ENCODE measurements around the gene POLR1G. TPM values are rescaled to one million over a fixed set of nuclear protein-coding genes. Genes with fewer than 3 reads are reported as not detected.
A peak's percentile ranks its signal among the peaks of the same experiment; 100 is the strongest.

The POLR1G gene
- total RNA-seq, 1 experiment from 2014 or later: 30.5 TPM

DNA sequence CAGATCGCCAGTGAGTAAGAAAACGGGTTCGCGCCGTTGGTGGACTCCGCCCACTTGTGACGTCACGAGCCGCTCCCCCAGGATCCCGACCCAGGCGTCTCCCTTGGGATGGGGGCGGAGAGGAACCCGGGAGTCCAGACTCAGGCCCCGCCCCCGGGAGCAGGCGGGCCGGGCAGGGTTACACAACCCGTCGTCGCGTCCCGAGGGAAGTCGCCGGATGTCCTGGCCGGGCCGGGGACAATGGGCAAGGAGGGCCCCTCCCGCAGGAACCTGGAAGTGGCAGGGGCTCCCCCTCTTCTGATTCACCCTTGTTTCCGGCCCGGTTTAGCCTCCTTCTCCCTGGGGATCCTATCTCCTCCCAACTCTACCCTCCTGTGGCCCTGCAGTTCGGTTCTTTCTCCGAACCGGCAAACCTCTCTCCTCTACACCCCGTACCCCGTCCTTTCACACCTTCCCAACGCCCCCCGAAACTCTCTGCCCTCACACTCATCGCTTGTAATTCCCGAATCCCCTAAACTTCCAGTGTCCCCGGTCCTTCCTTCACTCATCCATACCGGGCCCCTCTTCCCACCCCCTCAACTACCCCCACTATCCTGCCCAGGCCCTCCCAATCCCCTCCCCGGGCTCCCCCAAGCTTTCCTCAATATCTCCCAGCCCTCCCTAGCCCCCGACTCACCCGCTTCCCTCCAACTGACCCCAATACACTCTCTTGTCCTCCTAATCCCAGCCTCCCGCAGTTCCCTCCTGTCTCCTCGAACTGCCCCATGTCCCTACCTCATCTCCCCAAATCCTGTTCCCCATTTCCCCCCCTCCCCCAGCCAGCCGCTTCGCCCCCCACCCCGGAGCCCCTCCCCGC is 37.2 kb downstream of the POLR1G start:
- BruUV-seq (replicated peaks): TSS peak; percentile 68
- peaks cover 35 to 62% of the 10 kb centered on the region in 2 experiments for H3K4me1 ChIP-seq (ENCODE audit: control insufficient read depth in 1 of 2, insufficient read depth in 2 of 2, low read length in 2 of 2)
- CTCF ChIA-PET: no interaction called here
- no peaks in the 10 kb centered on the region for H3K36me3 ChIP-seq (ENCODE audit: control insufficient read depth in 1 of 2, insufficient read depth in 2 of 2, low read length in 2 of 2)
- H3K9ac ChIP-seq (ENCODE audit: low read length): peak overlapping the region; percentile 70
- peak overlapping the region; percentile 75 for H3K4me2 ChIP-seq (ENCODE audit: low read length)
- intact Hi-C loops (cut with micrococcal nuclease): no loop called here
- no peak overlapping the region for H2AFZ ChIP-seq (ENCODE audit: low read depth, low read length, poor library complexity, severe bottlenecking)
- peak; percentile 84 for ATAC-seq
- POLR2A ChIA-PET: no interaction called here
- no peaks in the 10 kb centered on the region for H4K20me1 ChIP-seq (ENCODE audit: insufficient read depth)
- peak overlapping the region; percentile 42 to 48 for H3K4me3 ChIP-seq (replicated peaks in 1 of 2; ENCODE audit: low read depth in 1 of 2, low read length in 2 of 2)
- no peaks in the 10 kb centered on the region for H3K79me2 ChIP-seq (ENCODE audit: insufficient read depth, low read length)
- H3K9me2 ChIP-seq (ENCODE audit: insufficient read depth): no peaks in the 10 kb centered on the region
- H3K27ac ChIP-seq (ENCODE audit: low read depth, low read length): peak overlapping the region; percentile 78
- H3K9me3 ChIP-seq (ENCODE audit: control insufficient read depth in 1 of 2, insufficient read depth in 1 of 2, low read depth in 1 of 2, low read length in 2 of 2): no peaks in the 10 kb centered on the region
- DNase-seq (ENCODE audit: low read depth, low spot score): peak; percentile 83
- RAD21 ChIA-PET (ENCODE audit: low non-redundant PET in 1 of 2, low total read pairs in 2 of 2, uncharacterized antibody in 2 of 2, unreplicated experiment in 2 of 2): no interaction called here
- H3K27me3 ChIP-seq (ENCODE audit: insufficient read depth, low read length): no peaks in the 10 kb centered on the region
- no peak for TF ChIP-seq ZFX (IDR thresholded peaks at IDR 0.05)
- TF ChIP-seq CEBPB (IDR thresholded peaks at IDR 0.05; ENCODE audit: low read depth): peak; percentile 94
- TF ChIP-seq, protein P1, sequence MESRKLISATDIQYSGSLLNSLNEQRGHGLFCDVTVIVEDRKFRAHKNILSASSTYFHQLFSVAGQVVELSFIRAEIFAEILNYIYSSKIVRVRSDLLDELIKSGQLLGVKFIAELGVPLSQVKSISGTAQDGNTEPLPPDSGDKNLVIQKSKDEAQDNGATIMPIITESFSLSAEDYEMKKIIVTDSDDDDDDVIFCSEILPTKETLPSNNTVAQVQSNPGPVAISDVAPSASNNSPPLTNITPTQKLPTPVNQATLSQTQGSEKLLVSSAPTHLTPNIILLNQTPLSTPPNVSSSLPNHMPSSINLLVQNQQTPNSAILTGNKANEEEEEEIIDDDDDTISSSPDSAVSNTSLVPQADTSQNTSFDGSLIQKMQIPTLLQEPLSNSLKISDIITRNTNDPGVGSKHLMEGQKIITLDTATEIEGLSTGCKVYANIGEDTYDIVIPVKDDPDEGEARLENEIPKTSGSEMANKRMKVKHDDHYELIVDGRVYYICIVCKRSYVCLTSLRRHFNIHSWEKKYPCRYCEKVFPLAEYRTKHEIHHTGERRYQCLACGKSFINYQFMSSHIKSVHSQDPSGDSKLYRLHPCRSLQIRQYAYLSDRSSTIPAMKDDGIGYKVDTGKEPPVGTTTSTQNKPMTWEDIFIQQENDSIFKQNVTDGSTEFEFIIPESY (IDR thresholded peaks at IDR 0.05; ENCODE audit: extremely low read depth, insufficient replicate concordance, low read length): no peak
- TF ChIP-seq, protein P2, sequence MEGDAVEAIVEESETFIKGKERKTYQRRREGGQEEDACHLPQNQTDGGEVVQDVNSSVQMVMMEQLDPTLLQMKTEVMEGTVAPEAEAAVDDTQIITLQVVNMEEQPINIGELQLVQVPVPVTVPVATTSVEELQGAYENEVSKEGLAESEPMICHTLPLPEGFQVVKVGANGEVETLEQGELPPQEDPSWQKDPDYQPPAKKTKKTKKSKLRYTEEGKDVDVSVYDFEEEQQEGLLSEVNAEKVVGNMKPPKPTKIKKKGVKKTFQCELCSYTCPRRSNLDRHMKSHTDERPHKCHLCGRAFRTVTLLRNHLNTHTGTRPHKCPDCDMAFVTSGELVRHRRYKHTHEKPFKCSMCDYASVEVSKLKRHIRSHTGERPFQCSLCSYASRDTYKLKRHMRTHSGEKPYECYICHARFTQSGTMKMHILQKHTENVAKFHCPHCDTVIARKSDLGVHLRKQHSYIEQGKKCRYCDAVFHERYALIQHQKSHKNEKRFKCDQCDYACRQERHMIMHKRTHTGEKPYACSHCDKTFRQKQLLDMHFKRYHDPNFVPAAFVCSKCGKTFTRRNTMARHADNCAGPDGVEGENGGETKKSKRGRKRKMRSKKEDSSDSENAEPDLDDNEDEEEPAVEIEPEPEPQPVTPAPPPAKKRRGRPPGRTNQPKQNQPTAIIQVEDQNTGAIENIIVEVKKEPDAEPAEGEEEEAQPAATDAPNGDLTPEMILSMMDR (IDR thresholded peaks at IDR 0.05 in 2 of 3, conservative IDR thresholded peaks at IDR 0.05 in 1 of 3; ENCODE audit: borderline replicate concordance in 1 of 3, insufficient read depth in 1 of 3, low read depth in 2 of 3, low read length in 2 of 3): no peak
- no peak for TF ChIP-seq TCF7L2 (IDR thresholded peaks at IDR 0.05; ENCODE audit: borderline replicate concordance, extremely low read depth, insufficient read depth, insufficient read length)
- TF ChIP-seq POLR2A (IDR thresholded peaks at IDR 0.05; ENCODE audit: borderline replicate concordance, extremely low read depth, insufficient read depth, insufficient read length): peak; percentile 51
- no peak for TF ChIP-seq ELF1 (IDR thresholded peaks at IDR 0.05; ENCODE audit: borderline replicate concordance, low read depth)
- no peak; the same call in 1 of the 2 replicates for TF ChIP-seq SRF (IDR thresholded peaks at IDR 0.05; ENCODE audit: low read depth)
- TF ChIP-seq, protein P3, sequence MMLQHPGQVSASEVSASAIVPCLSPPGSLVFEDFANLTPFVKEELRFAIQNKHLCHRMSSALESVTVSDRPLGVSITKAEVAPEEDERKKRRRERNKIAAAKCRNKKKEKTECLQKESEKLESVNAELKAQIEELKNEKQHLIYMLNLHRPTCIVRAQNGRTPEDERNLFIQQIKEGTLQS (IDR thresholded peaks at IDR 0.05): no peak
- TF ChIP-seq, protein P4, sequence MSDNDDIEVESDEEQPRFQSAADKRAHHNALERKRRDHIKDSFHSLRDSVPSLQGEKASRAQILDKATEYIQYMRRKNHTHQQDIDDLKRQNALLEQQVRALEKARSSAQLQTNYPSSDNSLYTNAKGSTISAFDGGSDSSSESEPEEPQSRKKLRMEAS (IDR thresholded peaks at IDR 0.05): no peak
- TF ChIP-seq CBX3 (IDR thresholded peaks at IDR 0.05; ENCODE audit: low read depth): no peak
- no peak for TF ChIP-seq YY1 (IDR thresholded peaks at IDR 0.05; ENCODE audit: extremely low read depth, insufficient replicate concordance, low read depth, low read length)
- TF ChIP-seq RAD21 (IDR thresholded peaks at IDR 0.05; ENCODE audit: low read depth): no peak
- TF ChIP-seq SIN3A (IDR thresholded peaks at IDR 0.05; ENCODE audit: low read depth): no peak
- no peak for TF ChIP-seq JUND (IDR thresholded peaks at IDR 0.05)
- TF ChIP-seq FOSL1 (IDR thresholded peaks at IDR 0.05; ENCODE audit: low read depth): no peak
- TF ChIP-seq EZH2phosphoT487 (IDR thresholded peaks at IDR 0.05; ENCODE audit: borderline replicate concordance): no peak
- TF ChIP-seq ZNF274 (IDR thresholded peaks at IDR 0.05; ENCODE audit: low read depth, low read length): no peak
- TF ChIP-seq, protein P5, sequence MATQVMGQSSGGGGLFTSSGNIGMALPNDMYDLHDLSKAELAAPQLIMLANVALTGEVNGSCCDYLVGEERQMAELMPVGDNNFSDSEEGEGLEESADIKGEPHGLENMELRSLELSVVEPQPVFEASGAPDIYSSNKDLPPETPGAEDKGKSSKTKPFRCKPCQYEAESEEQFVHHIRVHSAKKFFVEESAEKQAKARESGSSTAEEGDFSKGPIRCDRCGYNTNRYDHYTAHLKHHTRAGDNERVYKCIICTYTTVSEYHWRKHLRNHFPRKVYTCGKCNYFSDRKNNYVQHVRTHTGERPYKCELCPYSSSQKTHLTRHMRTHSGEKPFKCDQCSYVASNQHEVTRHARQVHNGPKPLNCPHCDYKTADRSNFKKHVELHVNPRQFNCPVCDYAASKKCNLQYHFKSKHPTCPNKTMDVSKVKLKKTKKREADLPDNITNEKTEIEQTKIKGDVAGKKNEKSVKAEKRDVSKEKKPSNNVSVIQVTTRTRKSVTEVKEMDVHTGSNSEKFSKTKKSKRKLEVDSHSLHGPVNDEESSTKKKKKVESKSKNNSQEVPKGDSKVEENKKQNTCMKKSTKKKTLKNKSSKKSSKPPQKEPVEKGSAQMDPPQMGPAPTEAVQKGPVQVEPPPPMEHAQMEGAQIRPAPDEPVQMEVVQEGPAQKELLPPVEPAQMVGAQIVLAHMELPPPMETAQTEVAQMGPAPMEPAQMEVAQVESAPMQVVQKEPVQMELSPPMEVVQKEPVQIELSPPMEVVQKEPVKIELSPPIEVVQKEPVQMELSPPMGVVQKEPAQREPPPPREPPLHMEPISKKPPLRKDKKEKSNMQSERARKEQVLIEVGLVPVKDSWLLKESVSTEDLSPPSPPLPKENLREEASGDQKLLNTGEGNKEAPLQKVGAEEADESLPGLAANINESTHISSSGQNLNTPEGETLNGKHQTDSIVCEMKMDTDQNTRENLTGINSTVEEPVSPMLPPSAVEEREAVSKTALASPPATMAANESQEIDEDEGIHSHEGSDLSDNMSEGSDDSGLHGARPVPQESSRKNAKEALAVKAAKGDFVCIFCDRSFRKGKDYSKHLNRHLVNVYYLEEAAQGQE (IDR thresholded peaks at IDR 0.05; ENCODE audit: low read depth): no peak
- TF ChIP-seq SP1 (IDR thresholded peaks at IDR 0.05; ENCODE audit: low read depth): peak; percentile 68

All from HCT116 (cell line).